IPS-15b (cell line): ENCODE measurements around the gene PCTP.

ENCODE experiments used
- H3K27me3 ChIP-seq: one replicate; pipeline ENCODE4 v1.6.1; 2013; ENCODE audit warnings: low read length; ENCODE audit not compliant: control insufficient read depth, insufficient read depth
- H3K36me3 ChIP-seq: one replicate; pipeline ENCODE4 v1.6.1; 2013; ENCODE audit warnings: low read length; ENCODE audit not compliant: control insufficient read depth, insufficient read depth
- H3K4me1 ChIP-seq: one replicate; pipeline ENCODE4 v1.6.1; 2013; ENCODE audit warnings: mild to moderate bottlenecking, low read length; ENCODE audit not compliant: control insufficient read depth, insufficient read depth
- H3K4me3 ChIP-seq: one replicate; pipeline ENCODE4 v1.5.1; 2013; ENCODE audit warnings: low read depth, low read length
- H3K9ac ChIP-seq: one replicate; pipeline ENCODE4 v1.6.1; 2013; ENCODE audit warnings: low read depth, mild to moderate bottlenecking, low read length
- H3K9me3 ChIP-seq: one replicate; pipeline ENCODE4 v1.6.1; 2013; ENCODE audit warnings: mild to moderate bottlenecking, low read length; ENCODE audit not compliant: control insufficient read depth, insufficient read depth

Gene PCTP

DNA sequence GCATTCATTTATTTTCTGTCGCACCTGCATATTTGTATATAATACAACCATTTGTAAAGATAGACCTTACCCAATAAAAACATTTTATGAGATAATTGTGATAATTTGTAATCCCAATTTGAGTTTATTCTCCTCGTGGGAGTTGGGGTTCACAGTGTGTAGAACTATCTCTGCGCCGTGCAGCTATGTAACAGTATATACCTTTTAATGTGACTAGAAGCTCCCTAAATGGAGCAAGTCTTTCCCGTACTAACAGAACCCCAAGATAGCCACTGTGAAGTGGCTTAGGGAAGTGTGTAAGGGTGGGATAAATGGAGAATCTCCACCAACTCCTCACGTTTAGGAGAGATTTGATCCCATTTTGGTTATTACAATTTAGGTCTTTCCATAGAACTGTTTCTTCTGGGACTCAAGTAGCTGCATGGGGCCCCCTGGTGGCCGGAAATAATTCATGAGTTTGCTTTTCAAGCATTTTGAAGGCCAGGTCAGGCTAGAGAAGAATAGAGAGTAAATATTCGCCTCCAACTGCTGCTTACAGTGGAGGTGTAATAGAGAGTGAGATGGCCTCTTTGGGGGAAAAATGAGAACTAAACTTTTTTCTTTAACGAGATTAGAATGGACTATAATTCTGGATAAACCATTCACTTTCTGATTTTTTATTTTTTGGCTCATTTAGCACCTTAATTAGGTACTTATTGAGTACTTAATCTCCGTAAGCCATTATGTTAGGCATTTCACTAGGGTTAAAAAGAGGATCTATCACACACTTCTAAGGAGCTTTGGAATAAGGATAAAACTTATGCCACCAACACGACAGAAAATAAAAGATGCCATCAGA, 32.7 kb upstream of the PCTP start:
- Histone ChIP-seq H3K9me3 (no peaks in the 10 kb centered on the region), H3K27me3 (no peaks in the 10 kb centered on the region), H3K4me1 (no peaks in the 10 kb centered on the region), H3K9ac (no peak overlapping the region), H3K4me3 (no peak overlapping the region), H3K36me3 (no peaks in the 10 kb centered on the region)

DNA sequence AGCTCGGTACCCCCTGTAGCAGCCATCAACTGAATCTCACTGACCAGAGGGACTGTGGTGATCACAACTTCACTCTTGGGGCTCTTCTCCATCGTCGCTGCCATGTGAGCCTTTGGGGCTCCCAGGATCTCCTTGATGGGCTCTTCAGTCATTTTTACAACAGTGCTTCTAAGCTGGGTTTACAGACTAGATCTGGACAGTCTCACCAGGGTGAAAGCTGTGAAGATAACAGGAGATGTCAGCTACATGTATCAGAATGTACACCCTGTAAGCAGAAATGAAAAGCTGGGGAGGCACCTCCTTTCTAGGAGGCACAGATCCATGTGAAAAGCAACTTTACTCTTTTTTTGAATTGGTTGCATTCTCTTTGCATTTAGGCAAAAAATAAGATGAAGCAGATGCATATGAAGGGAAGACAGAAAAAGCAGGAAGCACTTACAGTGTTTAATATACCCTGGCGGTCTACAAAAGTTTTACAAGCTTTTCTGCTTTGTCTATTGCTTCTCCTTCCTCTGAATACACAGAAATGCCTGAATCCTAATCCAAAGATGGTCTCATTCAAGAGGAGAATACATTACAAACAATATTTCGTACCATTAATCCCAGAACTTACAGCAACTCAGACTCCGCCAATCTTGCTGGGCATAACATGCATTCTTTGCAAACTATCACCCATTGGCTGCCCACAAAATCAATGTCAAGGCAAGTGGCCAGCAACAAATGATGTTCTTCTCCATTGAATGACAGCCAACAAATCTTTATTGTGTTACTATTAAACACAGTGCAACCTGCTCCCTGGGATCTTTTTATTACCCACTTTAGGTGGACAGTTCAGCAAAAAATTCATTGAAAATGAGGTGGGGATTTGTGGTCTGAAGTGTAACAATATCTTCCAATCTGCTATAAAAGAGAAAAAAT, 29.7 kb upstream of the PCTP start:
- H3K9me3 ChIP-seq, result no peaks in the 10 kb centered on the region
- H3K36me3 ChIP-seq, result no peaks in the 10 kb centered on the region
- H3K27me3 ChIP-seq, result no peaks in the 10 kb centered on the region
- H3K4me3 ChIP-seq, result no peak overlapping the region
- H3K4me1 ChIP-seq, result peaks cover 4% of the 10 kb centered on the region
- no peak overlapping the region for H3K9ac ChIP-seq

DNA sequence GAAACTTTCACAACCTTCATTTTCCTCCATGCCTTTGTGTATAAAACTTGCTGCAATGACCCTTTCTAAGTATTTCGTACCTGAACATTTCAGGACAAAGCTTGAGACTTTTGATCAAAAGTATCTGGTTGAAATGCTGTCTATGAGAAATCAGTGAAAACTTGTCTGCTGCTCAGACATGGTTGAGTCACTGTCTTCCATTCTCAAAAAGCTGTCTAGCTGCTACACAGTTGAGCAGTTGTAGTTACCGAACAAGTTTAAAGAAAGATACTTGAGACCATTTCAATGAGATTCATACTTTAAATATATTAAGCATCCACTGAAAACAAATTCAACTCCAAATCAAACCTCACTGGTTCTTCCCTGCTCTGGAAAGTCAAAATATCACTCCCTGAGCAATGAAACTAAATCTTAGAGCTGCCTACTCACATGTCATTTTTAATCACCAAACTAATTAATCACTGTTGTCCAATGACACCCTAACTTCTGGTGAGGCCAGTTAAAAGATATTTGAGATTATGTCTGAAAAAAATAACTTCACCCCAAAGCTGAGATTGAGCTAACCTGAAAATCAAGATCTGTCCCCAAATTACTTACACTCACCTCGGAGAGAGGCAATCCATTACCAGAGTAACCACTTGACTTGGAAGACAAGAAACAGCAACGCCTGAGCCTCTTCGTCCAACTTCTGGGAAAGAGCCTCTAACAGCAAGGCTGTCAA, 28.7 kb upstream of the PCTP start:
- no peaks in the 10 kb centered on the region for H3K9me3 ChIP-seq
- no peaks in the 10 kb centered on the region for H3K27me3 ChIP-seq
- H3K9ac ChIP-seq, result peak overlapping the region; percentile 0
- peaks cover 4% of the 10 kb centered on the region for H3K4me1 ChIP-seq
- H3K36me3 ChIP-seq, result no peaks in the 10 kb centered on the region
- peak overlapping the region; percentile 43 for H3K4me3 ChIP-seq

DNA sequence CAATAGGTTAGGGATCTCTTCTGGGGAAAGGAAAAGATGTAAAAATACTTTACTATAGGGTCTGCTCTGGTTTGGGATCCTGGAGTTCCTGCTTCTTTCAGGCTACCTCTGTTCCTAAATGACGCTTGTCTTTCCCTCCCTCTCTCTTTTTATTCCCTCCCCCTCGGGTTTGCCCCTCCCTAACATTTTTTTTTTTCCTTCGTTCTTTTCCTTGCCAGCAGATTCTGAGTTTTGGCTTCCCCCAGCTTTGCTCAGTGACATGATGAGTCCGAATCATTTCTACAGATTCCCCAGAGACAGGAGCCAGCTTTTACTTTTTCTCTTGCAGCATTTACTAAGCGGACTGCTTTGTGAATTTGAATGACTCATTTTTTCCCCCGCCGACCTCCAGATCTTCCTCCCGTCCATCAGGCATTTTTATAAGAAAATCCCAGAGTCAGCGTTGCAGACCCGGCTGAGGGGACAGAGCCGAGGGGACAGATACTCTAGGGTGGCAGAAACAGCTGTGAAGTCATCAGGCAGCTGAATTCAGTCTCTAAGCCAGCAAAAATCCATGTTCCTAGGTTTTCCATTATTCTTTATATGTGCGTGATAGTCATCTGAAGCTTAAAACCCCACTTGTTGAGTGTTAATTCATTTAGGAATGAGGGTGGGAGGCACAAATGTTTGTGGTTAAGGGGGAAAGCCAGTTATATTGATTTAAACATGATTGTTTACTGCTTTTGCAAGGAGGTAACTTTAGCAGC, 27.9 kb upstream of the PCTP start, which contains the start of gene TMEM100:
TMEM100 (minus strand) TSS at position 123 of the 746 bp plus-strand sequence. CDS start 1,794 bp downstream, outside the sequence.
- H3K9ac ChIP-seq, result peak within 1 kb of the TSS; percentile 0
- peaks cover 4% of the 10 kb centered on the region for H3K4me1 ChIP-seq
- no peaks in the 10 kb centered on the region for H3K9me3 ChIP-seq
- no peaks in the 10 kb centered on the region for H3K27me3 ChIP-seq
- no peaks in the 10 kb centered on the region for H3K36me3 ChIP-seq
- peak within 1 kb of the TSS; percentile 43 for H3K4me3 ChIP-seq

DNA sequence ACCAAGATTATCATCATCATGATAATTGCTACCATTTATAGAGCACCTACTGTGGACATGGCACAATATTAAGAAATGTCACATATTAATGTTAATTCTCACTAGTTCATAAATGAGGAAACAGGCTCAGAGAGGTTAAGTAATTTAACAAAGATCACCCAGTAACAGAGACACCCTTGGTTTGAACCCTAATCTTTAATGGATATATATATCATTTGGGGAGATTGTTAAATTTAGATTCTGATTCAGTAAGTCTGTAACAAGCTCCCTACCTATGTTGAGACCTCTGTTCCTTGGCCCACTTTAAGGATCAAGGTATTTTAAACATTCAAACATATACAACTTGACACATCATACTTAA, 27.4 kb upstream of the PCTP start:
- H3K9ac ChIP-seq, result peak overlapping the region; percentile 0

DNA sequence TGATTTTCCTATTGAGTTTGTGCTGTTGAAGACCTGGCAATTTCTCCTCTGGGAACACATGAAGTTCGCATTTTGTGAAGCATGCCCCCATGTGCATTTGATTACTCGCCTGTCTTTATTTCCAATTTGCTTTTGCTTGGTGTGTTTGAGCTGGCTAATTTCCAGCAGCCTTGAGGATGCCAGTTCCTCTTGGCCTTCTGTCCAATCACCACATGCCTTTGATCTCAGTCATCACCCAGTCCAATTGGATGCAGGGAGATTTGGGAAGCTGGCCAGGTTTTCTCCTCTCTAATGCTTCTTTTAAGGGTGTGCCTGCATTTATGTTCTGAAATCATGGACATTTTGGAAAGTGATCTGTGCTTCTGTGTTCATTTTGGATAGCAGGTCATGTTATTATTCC, 24.4 kb upstream of the PCTP start:
- H3K4me1 ChIP-seq, result peaks cover 8% of the 10 kb centered on the region
- no peak overlapping the region for H3K4me3 ChIP-seq
- no peaks in the 10 kb centered on the region for H3K36me3 ChIP-seq
- no peak overlapping the region for H3K9ac ChIP-seq
- no peaks in the 10 kb centered on the region for H3K9me3 ChIP-seq
- H3K27me3 ChIP-seq, result no peaks in the 10 kb centered on the region

More for the DNA sequence above, 27.4 kb upstream of the PCTP start:
- H3K27me3 ChIP-seq, result no peaks in the 10 kb centered on the region
- H3K36me3 ChIP-seq, result no peaks in the 10 kb centered on the region
- H3K4me1 ChIP-seq, result peaks cover 4% of the 10 kb centered on the region
- no peaks in the 10 kb centered on the region for H3K9me3 ChIP-seq
- no peak overlapping the region for H3K4me3 ChIP-seq

DNA sequence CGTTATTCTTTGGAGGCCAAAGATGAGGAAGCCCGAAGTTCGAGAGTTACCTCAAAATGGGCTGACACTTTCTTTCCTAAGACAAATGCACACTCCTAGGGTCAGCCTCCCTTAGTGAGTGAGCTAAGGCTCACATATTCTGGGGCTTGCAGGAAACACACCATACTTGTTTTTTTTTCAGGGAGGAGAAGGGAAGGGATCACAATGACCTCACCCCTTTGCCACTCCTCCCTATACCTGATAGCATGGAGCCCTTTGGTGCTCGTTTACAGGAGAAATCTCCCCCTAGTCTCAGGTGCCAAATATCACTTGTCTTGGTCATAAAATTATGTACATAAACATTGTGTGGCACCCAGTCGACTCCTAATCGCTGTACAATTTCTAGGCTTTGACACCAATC, 23.6 kb upstream of the PCTP start:
- Histone ChIP-seq H3K4me1 (peaks cover 16% of the 10 kb centered on the region), H3K27me3 (no peaks in the 10 kb centered on the region), H3K4me3 (no peak overlapping the region), H3K36me3 (no peaks in the 10 kb centered on the region), H3K9me3 (no peaks in the 10 kb centered on the region), H3K9ac (no peak overlapping the region)

DNA sequence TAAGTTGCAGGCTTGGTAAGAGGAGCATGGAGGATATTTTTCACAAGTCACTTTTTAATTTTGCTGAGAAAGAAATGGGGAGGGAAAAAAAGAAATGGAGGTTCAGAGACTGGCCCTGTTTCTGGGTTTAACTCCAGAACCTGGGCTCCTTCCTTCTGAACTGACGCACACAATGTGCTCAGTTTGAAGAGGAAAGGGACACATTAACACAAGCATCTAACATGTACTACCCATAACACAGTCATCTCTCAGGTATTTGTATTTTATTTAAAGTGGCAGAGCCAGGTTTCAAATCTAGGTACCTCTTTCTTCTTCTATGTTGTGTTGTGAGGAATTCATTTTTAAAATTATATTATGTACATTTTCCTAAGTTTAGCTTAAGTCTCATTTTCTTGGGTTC, 22.9 kb upstream of the PCTP start:
- no peaks in the 10 kb centered on the region for H3K36me3 ChIP-seq
- no peaks in the 10 kb centered on the region for H3K9me3 ChIP-seq
- H3K27me3 ChIP-seq, result no peaks in the 10 kb centered on the region
- no peak overlapping the region for H3K9ac ChIP-seq
- no peak overlapping the region for H3K4me3 ChIP-seq
- peaks cover 16% of the 10 kb centered on the region for H3K4me1 ChIP-seq

DNA sequence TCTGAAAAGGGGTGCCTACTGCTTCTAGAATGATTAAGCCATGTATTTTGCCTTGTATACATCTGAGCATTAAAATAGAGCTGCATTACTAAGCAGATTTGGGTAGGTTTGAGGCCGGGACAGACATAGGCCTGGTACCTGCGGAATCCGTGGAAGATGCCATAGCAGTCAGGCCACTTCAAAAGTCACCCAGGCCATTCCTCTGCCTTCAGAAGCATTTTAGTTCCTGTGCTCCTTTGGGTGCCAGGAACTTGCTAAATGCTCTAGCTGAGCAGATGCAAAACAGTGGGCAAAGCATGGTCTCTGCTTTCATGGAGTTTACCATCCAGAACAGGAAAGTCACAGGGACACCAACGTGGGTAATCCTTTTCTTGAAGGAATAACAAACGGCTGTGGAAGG, 22.5 kb upstream of the PCTP start:
- Histone ChIP-seq H3K27me3 (no peaks in the 10 kb centered on the region), H3K4me3 (no peak overlapping the region), H3K4me1 (peaks cover 16% of the 10 kb centered on the region), H3K36me3 (no peaks in the 10 kb centered on the region), H3K9me3 (no peaks in the 10 kb centered on the region), H3K9ac (no peak overlapping the region)

DNA sequence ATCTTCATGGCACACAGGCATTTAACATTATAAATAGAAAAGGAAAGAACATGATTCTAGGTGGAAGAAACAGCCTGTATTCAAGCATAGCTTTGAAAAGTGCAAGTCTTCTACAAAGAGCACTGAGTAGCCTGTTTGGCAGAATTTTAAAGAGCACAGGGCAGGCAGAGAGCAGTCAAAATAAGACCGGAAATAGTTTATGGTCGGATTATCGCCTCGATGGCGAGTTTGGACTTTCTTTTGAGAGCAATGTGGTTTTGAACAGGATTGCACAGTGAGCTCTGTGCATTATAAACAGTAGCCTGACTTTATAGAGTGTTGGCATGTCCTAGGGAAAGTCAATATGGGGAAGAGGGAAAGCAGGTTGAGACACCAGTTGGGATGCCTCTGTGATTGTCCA, 22.0 kb upstream of the PCTP start:
- no peaks in the 10 kb centered on the region for H3K27me3 ChIP-seq
- H3K9ac ChIP-seq, result no peak overlapping the region
- peaks cover 16% of the 10 kb centered on the region for H3K4me1 ChIP-seq

DNA sequence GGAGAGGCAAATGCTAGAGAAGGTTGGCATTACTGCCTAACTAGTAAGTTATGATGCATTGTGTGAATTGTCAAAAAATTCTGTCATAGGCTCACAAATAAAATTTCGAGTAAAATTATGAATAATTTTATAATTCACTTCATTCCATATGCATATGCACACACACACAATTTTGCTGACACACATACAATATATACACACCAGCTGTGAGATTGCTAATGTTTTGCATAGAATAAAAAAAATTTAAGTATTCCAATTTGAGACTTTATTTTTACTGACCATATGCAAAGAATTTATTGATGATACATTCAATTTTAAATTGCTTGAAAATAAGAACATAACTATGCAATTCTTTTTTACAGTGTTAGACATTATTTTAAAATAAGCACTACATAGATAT, 21.4 kb upstream of the PCTP start:
- Histone ChIP-seq H3K36me3 (no peaks in the 10 kb centered on the region), H3K9me3 (no peaks in the 10 kb centered on the region), H3K9ac (no peak overlapping the region), H3K27me3 (no peaks in the 10 kb centered on the region), H3K4me3 (no peak overlapping the region), H3K4me1 (peaks cover 16% of the 10 kb centered on the region)

More for the DNA sequence above, 22.0 kb upstream of the PCTP start:
- Histone ChIP-seq H3K9me3 (no peaks in the 10 kb centered on the region), H3K4me3 (no peak overlapping the region), H3K36me3 (no peaks in the 10 kb centered on the region)
